Colonic mucosa (tissue), 4 donors: ENCODE results near the gene MTRR. TPM values are rescaled to one million over a fixed set of nuclear protein-coding genes. Genes with fewer than 3 reads are reported as not detected.

Experiments
- DNase-seq: peaks from one replicate; pipeline ENCODE4 v3.0.0-alpha.2; 2020
- H3K27ac ChIP-seq: fragments of 200-600 bp; one replicate; pipeline ENCODE4 v1.8.0; 2021
- H3K27me3 ChIP-seq: fragments of 200-600 bp; one replicate; pipeline ENCODE4 v1.8.0; 2021
- H3K36me3 ChIP-seq: fragments of 200-600 bp; one replicate; pipeline ENCODE4 v1.8.0; 2021
- H3K4me1 ChIP-seq: fragments of 200-600 bp; one replicate; pipeline ENCODE4 v1.8.0; 2021; ENCODE audit warnings: mild to moderate bottlenecking
- H3K4me3 ChIP-seq: fragments of 200-600 bp; one replicate; pipeline ENCODE4 v1.8.0; 2021
- H3K9ac ChIP-seq, 2 donors: one replicate each; pipeline ENCODE4 v1.7.0; 2013; ENCODE audit warnings: control low read depth in 2 of 2, low read depth in 2 of 2, low read length in 2 of 2
- H3K9me3 ChIP-seq: fragments of 200-600 bp; one replicate; pipeline ENCODE4 v1.8.0; 2021
- CTCF ChIP-seq: fragments of 200-600 bp; IDR thresholded peaks from one replicate; pipeline ENCODE4 v1.8.0; 2022; ENCODE audit warnings: antibody characterized with exemption, mild to moderate bottlenecking
- intact Hi-C: fragments of 100-400 bp; cut with DNase I; formaldehyde crosslinking; loops from one replicate; pipeline ENCODE4 v1.14.1; 2022
- total RNA-seq, 2 donors: library from RNA; stranded (reverse); fragmentation: NEBNext Ultra II Directional in 1 of 2; extraction: Animal tissue kit (Norgen Biotek cat#: 25700) in 1 of 2; gene quantifications; one replicate each; pipeline ENCODE4 v1.2.1, GENCODE V29; 2021
- donor health status: healthy.
- donor health status: DM: no; HTN: no; CAD: no.
- donor health status: DM: no; HTN: no; CAD: no.

MTRR gene
- total RNA-seq, 2 donors from 2014 or later, result 29.8 to 45.1 TPM

- no peak for TF ChIP-seq CTCF
- no peaks in the 10 kb centered on the region for H3K27me3 ChIP-seq
- H3K27ac ChIP-seq, result peak overlapping the region; percentile 53
- DNase-seq, result no peak
- no peaks in the 10 kb centered on the region for H3K9me3 ChIP-seq
- intact Hi-C loops, result no loop called here
- peaks cover 10% of the 10 kb centered on the region for H3K4me1 ChIP-seq
- peak overlapping the region; percentile 88 for H3K4me3 ChIP-seq
- peak overlapping the region; percentile 87 to 88 for H3K9ac ChIP-seq
- H3K36me3 ChIP-seq, result no peaks in the 10 kb centered on the region
Measured at GRCh38 chr5:7868427-7868772, 548 bp upstream of the MTRR start.

GRCh38 chr5:7869474-7870136 lies 657 bp downstream of the MTRR start:
- no peak for TF ChIP-seq CTCF
- intact Hi-C loops, result no loop called here
- H3K27me3 ChIP-seq, result no peaks in the 10 kb centered on the region
- peaks cover 10% of the 10 kb centered on the region for H3K4me1 ChIP-seq
- peak overlapping the region; percentile 73 for H3K27ac ChIP-seq
- H3K4me3 ChIP-seq, result peak overlapping the region; percentile 88
- DNase-seq, result no peak
- H3K9ac ChIP-seq, result peak overlapping the region; percentile 87 to 88
- no peaks in the 10 kb centered on the region for H3K36me3 ChIP-seq
- H3K9me3 ChIP-seq, result no peaks in the 10 kb centered on the region

GRCh38 chr5:7871653-7872052 lies 2.7 kb downstream of the MTRR start:
- Histone ChIP-seq H3K9ac (no peak overlapping the region), H3K9me3 (no peaks in the 10 kb centered on the region), H3K4me3 (no peak overlapping the region), H3K27ac (peak overlapping the region; percentile 42), H3K4me1 (peaks cover 10% of the 10 kb centered on the region), H3K27me3 (no peaks in the 10 kb centered on the region), H3K36me3 (peaks cover 10% of the 10 kb centered on the region)
- intact Hi-C loops, result no loop called here
- peak; percentile 50 for DNase-seq
- no peak for TF ChIP-seq CTCF

- Histone ChIP-seq H3K9me3 (no peaks in the 10 kb centered on the region), H3K4me3 (no peak overlapping the region), H3K36me3 (peaks cover 11% of the 10 kb centered on the region), H3K4me1 (peaks cover 10% of the 10 kb centered on the region), H3K9ac (no peak overlapping the region), H3K27ac (no peak overlapping the region), H3K27me3 (no peaks in the 10 kb centered on the region)
- no peak for DNase-seq
- no peak for TF ChIP-seq CTCF
- intact Hi-C loops, result no loop called here
Measured at GRCh38 chr5:7872517-7873130, 3.7 kb downstream of the MTRR start.

- no peaks in the 10 kb centered on the region for H3K9me3 ChIP-seq
- intact Hi-C loops, result no loop called here
- peaks cover 11% of the 10 kb centered on the region for H3K36me3 ChIP-seq
Measured at GRCh38 chr5:7873216-7873615, 4.3 kb downstream of the MTRR start.

More at GRCh38 chr5:7873216-7873615, 4.3 kb downstream of the MTRR start:
- no peak overlapping the region for H3K9ac ChIP-seq
- H3K27me3 ChIP-seq, result no peaks in the 10 kb centered on the region
- no peak overlapping the region for H3K27ac ChIP-seq
- H3K4me3 ChIP-seq, result no peak overlapping the region
- DNase-seq, result no peak
- peaks cover 12% of the 10 kb centered on the region for H3K4me1 ChIP-seq
- TF ChIP-seq CTCF, result no peak
